Activated CD4-positive, alpha-beta T cell treated with anti-CD3 and anti-CD28 coated beads, Interleukin-2, amount 50 U/mL, for 4 hours (primary cell): ENCODE data around the gene NR2E3.

ENCODE experiments used
- DNase-seq, 2 experiments: peaks; one replicate each; pipeline ENCODE4 v3.0.0-alpha.2; 2020

NR2E3 gene

GRCh38 chr15:71792521-71792920 lies 17.8 kb upstream of the NR2E3 start:
- no peak for DNase-seq

- DNase-seq, result no peak
These were observed 11.7 kb upstream of the NR2E3 start for GRCh38 chr15:71798641-71799040.

- no peak for DNase-seq
These were observed 10.2 kb upstream of the NR2E3 start for GRCh38 chr15:71800190-71800589.

GRCh38 chr15:71800835-71801745 lies 9.3 kb upstream of the NR2E3 start:
- no peak for DNase-seq

DNA sequence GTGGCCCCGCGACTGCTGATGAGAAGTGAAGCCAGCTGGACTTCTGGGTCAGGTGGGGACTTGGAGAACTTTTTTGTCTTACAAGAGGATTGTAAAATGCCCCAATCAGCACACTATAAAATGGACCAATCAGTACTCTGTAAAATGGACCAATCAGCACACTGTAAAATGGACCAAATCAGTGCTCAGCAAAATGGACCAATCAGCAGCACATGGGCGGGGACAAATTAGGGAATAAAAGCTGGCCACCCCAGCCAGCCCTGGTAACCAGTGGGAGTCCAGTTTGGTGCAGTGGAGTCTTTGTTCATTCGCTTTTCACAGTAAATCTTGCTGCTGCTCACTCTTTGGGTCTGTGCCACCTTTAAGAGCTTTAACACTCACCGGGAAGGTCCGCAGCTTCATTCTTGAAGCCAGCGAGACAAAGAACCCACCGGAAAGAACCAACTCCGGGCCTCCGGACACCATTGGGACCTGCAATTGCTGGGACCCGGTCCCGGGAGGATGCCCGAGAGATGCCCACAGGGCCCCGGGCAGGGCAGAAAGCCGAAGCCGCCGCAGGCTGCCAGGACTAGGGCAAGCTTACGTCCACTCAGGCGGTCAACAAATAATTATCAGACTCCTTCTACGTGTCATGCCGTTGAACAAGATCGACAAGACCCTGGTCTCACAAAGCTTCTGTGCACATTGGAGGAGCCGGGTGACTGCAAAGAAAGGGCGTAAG lies 8.3 kb upstream of the NR2E3 start:
- DNase-seq, result no peak

DNA sequence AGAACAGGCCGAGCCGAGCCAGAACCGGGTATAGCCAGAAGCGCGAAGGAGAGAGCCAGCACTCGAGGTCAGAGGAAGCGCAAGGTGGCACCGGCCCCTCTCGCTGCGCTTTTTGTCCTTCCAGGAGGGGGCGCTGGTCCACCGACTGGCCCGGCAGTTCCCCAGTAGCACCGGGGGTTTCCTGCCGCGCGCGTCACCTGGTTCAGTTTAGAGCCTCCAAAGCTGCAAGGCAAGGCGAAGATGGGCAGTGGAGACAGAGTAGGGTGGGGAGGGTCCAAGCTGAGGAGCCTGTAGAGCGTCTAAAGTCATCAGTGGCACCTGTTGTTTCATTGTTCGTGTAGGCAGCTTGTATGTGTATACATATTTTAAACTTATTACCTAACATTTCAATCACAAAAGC lies 7.6 kb upstream of the NR2E3 start:
- DNase-seq, result peak in 1 of 2 experiments; percentile 1

DNA sequence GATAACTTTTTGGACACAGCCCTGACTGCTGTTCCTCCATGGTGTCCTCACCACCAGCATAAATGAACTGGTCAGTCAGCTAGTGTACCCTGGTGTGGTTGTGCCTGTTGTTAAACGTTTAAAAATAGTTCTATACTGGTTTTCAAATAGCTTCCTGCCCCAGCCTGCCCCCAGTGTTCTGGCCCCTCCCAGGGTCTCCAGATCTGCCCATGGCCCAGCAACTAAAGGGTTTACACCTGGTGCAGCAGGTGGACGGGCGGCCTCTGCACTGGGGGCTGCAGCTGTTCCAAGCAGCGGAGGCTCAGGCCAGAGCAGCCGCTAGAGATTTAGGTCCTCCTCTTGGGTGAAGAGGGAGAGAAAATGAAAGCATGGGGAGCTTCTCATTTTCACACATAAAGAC lies 6.1 kb upstream of the NR2E3 start:
- DNase-seq, result no peak

DNA sequence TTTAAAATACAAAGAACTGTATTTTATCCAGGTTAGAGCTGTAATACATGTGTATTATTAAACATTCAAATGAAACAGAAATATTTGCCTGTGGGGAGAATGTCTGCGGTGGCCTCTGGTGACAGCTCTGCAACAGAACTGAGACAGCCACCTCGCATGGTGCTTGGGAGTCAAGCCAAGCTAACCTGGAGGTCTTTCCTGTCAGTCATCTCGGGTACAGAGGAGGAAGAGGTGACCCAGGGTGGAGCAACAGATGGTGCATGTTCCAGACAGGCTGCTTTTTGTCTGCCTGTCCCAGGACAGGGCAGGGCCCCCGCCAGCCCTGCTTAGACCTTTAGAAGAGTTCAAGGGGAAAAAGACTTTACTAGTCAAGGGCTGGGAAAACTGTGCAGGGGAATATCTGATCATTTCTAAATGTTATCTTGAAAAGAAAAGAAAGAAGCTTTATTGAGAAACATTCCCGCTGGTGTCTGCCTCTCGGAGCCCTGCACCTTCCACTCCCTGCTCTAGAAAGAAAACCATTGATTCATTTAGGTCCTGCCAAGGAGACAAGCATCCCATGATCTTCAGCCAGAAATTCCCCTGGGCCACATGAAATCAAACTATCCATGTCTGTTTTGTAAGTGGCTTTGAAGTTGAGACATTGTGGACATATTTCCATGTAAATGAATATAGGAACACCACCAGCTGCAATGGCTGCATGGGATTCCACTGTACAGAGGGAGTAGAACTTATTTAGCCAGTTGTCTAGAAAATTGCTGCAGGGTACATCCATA lies 5.5 kb upstream of the NR2E3 start:
- no peak for DNase-seq

DNA sequence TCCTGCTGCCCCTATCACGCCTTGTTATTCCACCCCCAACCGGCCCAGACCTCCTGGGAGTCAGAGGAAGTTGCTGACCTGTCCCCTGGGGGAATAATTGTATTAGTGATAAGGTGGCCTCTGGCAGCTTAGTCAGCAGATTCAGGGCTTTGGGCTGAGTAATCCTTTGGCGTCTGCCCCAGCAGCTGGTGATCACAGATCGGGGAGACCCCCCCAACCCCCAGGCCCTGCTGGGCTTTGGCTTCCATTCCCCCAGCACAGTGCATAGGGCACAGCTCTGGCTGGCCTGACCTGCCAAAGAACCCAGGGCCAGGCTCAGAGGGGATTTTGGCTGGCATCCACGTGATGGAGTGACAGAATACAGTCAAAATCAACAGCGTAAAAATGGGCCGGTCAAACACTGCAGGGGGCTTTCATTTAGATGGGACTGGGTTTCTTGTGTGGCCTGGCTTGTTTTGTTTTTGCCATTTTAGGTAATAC lies 3.9 kb upstream of the NR2E3 start:
- no peak for DNase-seq

- DNase-seq, result no peak
These were observed 3.2 kb upstream of the NR2E3 start for GRCh38 chr15:71807125-71807629.

- no peak for DNase-seq
These were observed 2.7 kb upstream of the NR2E3 start for GRCh38 chr15:71807691-71808091.

GRCh38 chr15:71808311-71809020 lies 1.9 kb upstream of the NR2E3 start:
- no peak for DNase-seq

DNA sequence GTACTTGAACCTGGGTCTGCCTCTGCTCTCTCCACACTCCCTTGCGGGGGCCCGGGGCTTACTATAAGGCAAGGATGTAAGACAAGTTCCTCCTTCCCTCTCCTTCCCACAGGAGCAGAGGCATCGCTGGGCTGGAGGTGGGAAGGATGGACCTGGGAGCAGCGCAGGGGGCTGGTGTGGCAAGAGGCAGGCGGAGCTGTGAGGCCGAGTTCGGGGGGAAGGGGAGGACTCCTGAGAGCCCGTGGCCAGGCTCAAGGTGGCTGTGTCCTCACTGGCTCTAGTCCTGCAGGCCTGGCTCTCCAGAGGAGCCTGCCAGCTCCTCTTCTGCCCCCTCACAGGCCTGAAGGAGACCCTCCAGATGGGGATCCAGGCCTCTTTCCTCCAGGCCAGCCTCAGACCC lies 1.0 kb upstream of the NR2E3 start:
- DNase-seq, result no peak

DNA sequence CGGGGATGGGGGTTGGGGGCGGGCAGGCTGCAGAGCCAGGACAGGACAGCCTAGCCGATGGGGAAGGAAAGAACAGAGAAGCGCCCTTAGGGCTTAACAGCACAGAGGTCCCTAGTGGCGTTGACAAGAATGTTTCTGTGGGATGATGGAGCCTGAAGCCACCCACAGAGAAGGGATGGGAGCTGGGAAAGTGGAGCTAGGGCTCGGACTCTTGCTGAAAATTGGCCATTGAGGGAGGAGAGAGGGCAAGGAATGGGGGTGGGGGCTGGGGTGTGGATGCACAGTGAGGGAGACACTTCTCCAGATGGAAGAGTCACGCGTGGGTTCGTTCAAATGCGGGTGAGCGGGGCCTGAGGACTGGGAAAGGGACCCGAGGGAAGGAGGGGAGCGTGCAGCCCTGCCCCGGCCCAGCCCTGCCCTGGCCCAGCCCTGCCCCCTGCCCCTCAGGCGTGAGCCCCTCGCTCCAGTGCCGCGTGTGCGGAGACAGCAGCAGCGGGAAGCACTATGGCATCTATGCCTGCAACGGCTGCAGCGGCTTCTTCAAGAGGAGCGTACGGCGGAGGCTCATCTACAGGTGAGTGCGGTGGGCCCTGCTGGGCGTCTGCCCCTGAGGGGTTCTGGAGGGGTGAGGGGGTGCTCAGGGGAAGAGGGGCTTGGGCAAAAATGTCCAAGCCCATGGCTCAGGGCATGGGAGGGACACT lies 832 bp downstream of the NR2E3 start:
- no peak for DNase-seq

DNA sequence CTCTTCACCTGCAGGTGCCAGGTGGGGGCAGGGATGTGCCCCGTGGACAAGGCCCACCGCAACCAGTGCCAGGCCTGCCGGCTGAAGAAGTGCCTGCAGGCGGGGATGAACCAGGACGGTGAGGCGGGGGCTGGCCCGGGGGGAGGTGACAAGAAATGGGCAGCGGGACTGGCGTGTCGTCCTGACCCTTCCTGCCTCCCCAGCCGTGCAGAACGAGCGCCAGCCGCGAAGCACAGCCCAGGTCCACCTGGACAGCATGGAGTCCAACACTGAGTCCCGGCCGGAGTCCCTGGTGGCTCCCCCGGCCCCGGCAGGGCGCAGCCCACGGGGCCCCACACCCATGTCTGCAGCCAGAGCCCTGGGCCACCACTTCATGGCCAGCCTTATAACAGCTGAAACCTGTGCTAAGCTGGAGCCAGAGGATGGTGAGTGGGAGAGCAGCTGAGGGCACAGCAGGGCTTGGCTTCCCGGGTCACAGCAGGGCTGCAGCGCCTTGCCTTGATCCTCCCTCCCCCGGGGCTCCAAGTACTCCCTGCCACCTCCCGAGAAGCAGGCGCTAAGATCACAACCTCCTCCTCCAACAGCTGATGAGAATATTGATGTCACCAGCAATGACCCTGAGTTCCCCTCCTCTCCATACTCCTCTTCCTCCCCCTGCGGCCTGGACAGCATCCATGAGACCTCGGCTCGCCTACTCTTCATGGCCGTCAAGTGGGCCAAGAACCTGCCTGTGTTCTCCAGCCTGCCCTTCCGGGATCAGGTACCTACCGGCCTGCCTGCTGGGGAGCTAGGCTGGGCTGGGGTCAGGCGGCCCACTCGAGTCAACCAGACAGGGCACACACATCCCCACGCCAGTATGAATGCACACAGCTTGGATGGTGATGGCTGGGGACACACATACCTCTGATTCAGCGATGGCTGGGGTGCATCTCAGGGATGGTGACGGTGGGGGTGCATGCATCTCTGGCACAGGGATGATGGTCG lies 1.7 kb downstream of the NR2E3 start:
- no peak for DNase-seq

- no peak for DNase-seq
These were observed 2.8 kb downstream of the NR2E3 start for GRCh38 chr15:71812966-71813722.

- no peak for DNase-seq
These were observed 3.5 kb downstream of the NR2E3 start for GRCh38 chr15:71813723-71814470.

DNA sequence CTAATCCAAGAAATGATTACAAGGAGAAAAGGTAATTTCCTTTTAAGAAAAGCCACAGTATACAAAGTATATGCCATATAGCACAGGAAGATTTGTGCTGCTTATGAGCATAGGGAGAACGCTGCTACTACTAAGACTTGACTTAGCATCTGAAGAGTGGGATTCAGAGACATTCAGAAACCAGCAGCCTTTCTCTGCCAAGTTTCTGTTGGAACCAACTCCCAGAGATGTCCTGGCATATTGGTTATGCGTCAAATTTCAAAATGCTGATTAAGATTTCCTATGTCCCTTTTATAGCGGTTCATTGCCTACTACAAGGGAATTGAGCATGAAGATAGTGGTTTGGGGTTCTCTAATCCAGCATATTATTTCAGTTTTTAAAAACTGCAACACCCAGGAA lies 4.9 kb downstream of the NR2E3 start:
- DNase-seq, result no peak

- DNase-seq, result no peak
These were observed 7.0 kb downstream of the NR2E3 start for GRCh38 chr15:71817351-71817750.
